SK-N-MC (cell line): ENCODE results near the gene MBNL2.

ENCODE experiments used
- DNase-seq: peaks from one replicate; pipeline ENCODE4 v3.0.0-alpha.2; 2011; ENCODE audit warnings: low read depth, low spot score
- H3K27ac ChIP-seq: fragments of 200-600 bp; sonication (generic); 2 replicates; pipeline ENCODE4 v1.5.1; 2016; ENCODE audit warnings: mixed run types
- H3K36me3 ChIP-seq: fragments of 200-600 bp; sonication (generic); 2 replicates; pipeline ENCODE4 v1.6.1; 2017; ENCODE audit warnings: antibody characterized with exemption, low read length, mixed read lengths; ENCODE audit not compliant: insufficient read depth
- H3K4me3 ChIP-seq: fragments of 200-600 bp; sonication (generic); 2 replicates; pipeline ENCODE4 v1.5.1; 2016
- H3K9ac ChIP-seq: fragments of 200-600 bp; sonication (generic); 2 replicates; pipeline ENCODE4 v1.8.0; 2017; ENCODE audit warnings: mixed run types, mixed read lengths; ENCODE audit not compliant: insufficient read length
- H3K9me3 ChIP-seq: fragments of 200-600 bp; sonication (generic); 2 replicates; pipeline ENCODE4 v1.6.1; 2017; ENCODE audit warnings: low read depth, mild to moderate bottlenecking, antibody characterized with exemption, low read length, moderate library complexity, mixed read lengths
- EZH2 ChIP-seq: fragments of 200-600 bp; sonication (generic); IDR thresholded peaks from one replicate; pipeline ENCODE4 v1.6.1; 2017; ENCODE audit warnings: antibody characterized with exemption
- FOXP2 ChIP-seq: optimal IDR thresholded peaks from 2 replicates; pipeline ENCODE3; 2011; ENCODE audit warnings: mild to moderate bottlenecking, moderate library complexity; ENCODE audit not compliant: insufficient read depth; ENCODE audit errors: extremely low read length, control extremely low read depth
- POLR2AphosphoS5 ChIP-seq: IDR thresholded peaks from 2 replicates; pipeline ENCODE4 v1.6.1; 2012; ENCODE audit warnings: mild to moderate bottlenecking, low read depth, low read length, borderline replicate concordance

The MBNL2 gene

GRCh38 chr13:97307118-97307881 lies 85.2 kb downstream of the MBNL2 start:
- Histone ChIP-seq H3K4me3 (no peak overlapping the region), H3K9me3 (no peaks in the 10 kb centered on the region), H3K9ac (no peak overlapping the region), H3K36me3 (no peaks in the 10 kb centered on the region), H3K27ac (no peak overlapping the region)
- TF ChIP-seq POLR2AphosphoS5, result no peak
- no peak for DNase-seq

DNA sequence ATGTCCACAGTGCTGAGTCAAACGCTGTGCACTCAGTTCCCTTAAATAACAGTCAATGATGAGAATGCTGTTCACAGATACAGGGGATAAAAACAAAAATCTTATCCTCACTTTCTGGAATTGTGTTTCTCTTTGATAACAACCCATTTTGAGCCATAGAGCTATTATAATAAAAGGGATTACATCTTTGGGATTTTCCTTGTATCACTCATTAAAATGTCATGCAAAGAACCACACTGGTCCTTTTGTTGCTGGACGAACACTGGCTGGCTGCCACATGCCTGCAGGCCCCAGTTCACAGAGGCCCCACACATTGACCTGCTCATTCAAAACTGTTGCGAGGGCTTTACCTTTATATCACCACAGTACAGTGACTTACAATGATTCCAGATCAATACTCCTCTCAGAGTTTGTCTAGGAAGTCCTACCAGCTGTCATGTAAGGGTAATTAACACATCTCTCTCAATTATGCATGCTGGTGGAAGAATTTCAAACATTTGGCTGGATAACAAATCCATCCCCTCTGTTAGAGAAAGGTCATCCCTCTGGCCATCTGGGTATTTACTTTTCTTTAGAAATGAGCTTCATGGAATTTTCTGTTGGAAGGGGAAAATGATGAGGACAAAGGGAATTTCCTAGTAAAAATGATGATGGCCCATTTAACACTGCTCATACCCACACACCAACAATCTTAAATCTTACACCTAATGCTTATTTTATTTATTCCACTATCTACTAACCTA lies 85.9 kb downstream of the MBNL2 start:
- no peak overlapping the region for H3K4me3 ChIP-seq
- H3K9me3 ChIP-seq, result no peaks in the 10 kb centered on the region
- no peak overlapping the region for H3K27ac ChIP-seq
- TF ChIP-seq EZH2 (no peak), FOXP2 (no peak), POLR2AphosphoS5 (no peak)
- DNase-seq, result no peak
- H3K36me3 ChIP-seq, result no peaks in the 10 kb centered on the region
- H3K9ac ChIP-seq, result no peak overlapping the region

GRCh38 chr13:97308735-97309429 lies 86.7 kb downstream of the MBNL2 start:
- Histone ChIP-seq H3K9me3 (no peaks in the 10 kb centered on the region), H3K27ac (no peak overlapping the region), H3K9ac (no peak overlapping the region), H3K4me3 (no peak overlapping the region), H3K36me3 (no peaks in the 10 kb centered on the region)
- TF ChIP-seq POLR2AphosphoS5, result no peak
- TF ChIP-seq EZH2, result no peak
- no peak for TF ChIP-seq FOXP2
- no peak for DNase-seq

- Histone ChIP-seq H3K9ac (no peak overlapping the region), H3K36me3 (no peaks in the 10 kb centered on the region), H3K9me3 (no peaks in the 10 kb centered on the region), H3K27ac (no peak overlapping the region), H3K4me3 (no peak overlapping the region)
- no peak for TF ChIP-seq EZH2
- no peak for TF ChIP-seq FOXP2
- no peak for TF ChIP-seq POLR2AphosphoS5
- no peak for DNase-seq
These were observed 88.8 kb downstream of the MBNL2 start for GRCh38 chr13:97310809-97311436.

DNA sequence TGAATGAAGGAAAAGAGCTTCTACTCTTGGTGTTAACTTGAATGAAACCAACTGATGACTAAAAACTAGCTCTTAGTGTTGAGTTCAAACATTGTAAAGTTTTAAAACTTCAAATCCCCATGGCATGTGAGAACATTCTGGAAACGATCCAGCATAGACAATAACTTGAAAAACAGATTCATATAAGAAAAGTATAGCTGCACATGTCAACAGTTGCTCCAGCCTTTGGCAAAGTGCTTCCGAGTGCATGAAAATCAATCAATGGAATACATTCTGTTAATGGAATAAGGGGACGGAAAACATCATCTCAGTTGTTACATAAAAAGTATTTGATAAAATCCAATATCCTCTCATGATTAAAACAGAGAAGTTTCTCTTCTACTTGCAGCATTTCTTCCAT lies 89.8 kb downstream of the MBNL2 start:
- no peak for DNase-seq
- H3K36me3 ChIP-seq, result no peaks in the 10 kb centered on the region
- H3K4me3 ChIP-seq, result no peak overlapping the region
- H3K9ac ChIP-seq, result no peak overlapping the region
- TF ChIP-seq POLR2AphosphoS5 (no peak), EZH2 (no peak), FOXP2 (no peak)
- H3K27ac ChIP-seq, result no peak overlapping the region
- H3K9me3 ChIP-seq, result no peaks in the 10 kb centered on the region

- Histone ChIP-seq H3K4me3 (no peak overlapping the region), H3K27ac (no peak overlapping the region)
- no peak for DNase-seq
These were observed 91.6 kb downstream of the MBNL2 start for GRCh38 chr13:97313551-97314260.

DNA sequence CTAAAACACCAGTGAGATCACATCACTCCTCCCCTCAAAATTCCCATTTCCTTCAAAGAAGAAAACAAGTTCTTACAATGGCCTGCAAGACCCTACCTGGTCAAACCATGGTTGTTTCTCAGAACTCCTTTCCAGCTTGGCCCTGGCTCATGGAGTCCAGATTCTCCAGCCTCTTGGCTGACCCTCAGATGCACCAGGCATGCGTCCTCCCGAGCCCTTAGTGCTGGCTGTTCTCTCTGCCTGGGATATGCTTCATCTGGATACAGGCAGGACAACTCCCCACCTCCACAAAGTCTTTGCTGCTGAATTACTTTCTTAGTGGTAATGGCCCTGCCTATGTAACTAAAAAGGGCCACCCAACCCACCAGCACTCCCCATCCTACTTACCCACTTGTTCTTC lies 94.3 kb downstream of the MBNL2 start:
- Histone ChIP-seq H3K36me3 (no peaks in the 10 kb centered on the region), H3K27ac (no peak overlapping the region), H3K9ac (no peak overlapping the region), H3K4me3 (no peak overlapping the region), H3K9me3 (no peaks in the 10 kb centered on the region)
- no peak for DNase-seq
- TF ChIP-seq FOXP2 (no peak), EZH2 (no peak), POLR2AphosphoS5 (no peak)

More at GRCh38 chr13:97313551-97314260, 91.6 kb downstream of the MBNL2 start:
- no peaks in the 10 kb centered on the region for H3K9me3 ChIP-seq
- no peak overlapping the region for H3K9ac ChIP-seq
- TF ChIP-seq FOXP2, result no peak
- no peaks in the 10 kb centered on the region for H3K36me3 ChIP-seq
